HG03139 (cell line): ENCODE data around the gene PIGN.

Source experiments
- ATAC-seq: cut with Tn5 transposase; IDR thresholded peaks from one replicate; pipeline ENCODE4 v1.9.1; 2021; ENCODE audit not compliant: unreplicated experiment

Gene PIGN

GRCh38 chr18:62017618-62018017, 169.2 kb downstream of the PIGN start:
- no peak for ATAC-seq

GRCh38 chr18:62011416-62011815, 175.4 kb downstream of the PIGN start:
- no peak for ATAC-seq

GRCh38 chr18:62009521-62009920, 177.3 kb downstream of the PIGN start:
- ATAC-seq: no peak

DNA sequence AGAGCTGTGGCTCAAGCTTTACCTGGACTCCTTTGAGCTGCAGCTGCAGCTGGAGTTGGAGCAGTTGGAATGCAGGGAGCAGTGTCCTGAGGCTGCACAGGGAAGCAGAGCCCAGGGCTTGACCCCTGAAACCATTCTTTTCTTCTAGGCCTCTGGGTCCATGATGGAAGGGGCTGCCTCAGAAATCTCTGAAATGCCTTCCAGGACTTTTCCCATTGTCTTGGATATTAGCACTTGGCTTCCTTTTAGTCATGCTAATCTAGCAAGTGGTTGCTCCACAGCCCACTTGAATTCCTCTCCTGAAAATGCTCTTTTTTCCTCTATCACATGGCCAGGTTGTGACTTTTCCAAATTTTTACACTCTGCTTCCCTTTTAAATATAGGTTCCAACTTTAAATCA, 185.5 kb downstream of the PIGN start:
- no peak for ATAC-seq

- no peak for ATAC-seq
Observed at GRCh38 chr18:61998957-61999356, 187.9 kb downstream of the PIGN start.

GRCh38 chr18:61998335-61998734, 188.5 kb downstream of the PIGN start:
- ATAC-seq: no peak

DNA sequence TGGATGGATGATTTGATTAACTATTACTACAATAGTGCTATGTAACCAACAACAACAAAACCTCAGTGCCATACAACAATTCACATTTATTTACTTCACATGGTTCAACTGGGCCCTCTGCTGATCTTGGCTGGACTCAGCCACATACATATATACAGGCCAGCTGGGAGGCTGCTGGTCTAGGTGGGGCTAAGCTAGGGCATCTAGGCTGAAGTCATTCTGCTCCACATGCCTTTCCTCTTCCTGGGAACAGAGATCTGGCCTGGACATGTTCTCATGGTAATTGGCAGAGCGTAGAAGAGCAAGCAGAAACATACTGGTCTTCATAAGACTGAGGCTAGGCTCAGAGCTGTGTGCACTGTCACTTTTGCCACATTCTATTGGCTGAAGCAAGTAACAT, 191.2 kb downstream of the PIGN start:
- ATAC-seq: no peak

DNA sequence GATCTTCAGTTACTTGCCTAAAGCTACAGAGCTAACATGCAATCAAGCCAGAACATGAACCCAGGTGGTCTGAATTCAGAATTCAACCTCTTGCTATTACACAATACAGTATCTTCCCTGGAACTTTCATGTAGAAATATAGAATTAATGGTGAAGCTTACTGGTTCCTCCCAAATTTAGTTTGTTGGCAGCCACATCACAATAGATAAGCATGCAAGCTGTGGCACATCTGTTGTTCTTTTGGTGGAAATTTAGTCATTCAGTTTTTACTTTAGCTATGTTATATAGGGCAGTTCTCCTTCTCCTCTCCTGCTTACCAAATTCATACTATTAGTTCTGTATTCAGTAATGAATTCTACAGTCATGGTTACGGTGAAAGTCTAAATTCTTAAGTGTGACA, 193.0 kb downstream of the PIGN start:
- no peak for ATAC-seq

DNA sequence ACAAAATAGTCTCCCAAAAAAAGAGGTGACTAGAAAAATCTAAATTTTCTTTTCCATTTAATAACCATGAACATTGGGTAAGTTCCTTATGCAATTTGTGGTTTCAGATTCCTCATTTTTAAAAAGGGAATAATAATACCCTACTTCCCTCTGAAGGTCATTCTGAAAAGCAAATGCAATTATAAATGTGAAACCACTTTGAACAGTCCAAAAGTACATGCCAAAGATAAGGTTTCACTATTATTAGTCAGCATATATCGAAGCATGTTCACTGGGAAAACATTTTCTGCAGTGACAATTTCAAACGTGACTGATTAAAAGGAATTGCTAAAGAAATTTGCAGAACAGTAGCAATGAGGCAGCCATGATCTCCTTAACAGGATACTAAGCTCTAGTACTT, 193.9 kb downstream of the PIGN start:
- no peak for ATAC-seq

DNA sequence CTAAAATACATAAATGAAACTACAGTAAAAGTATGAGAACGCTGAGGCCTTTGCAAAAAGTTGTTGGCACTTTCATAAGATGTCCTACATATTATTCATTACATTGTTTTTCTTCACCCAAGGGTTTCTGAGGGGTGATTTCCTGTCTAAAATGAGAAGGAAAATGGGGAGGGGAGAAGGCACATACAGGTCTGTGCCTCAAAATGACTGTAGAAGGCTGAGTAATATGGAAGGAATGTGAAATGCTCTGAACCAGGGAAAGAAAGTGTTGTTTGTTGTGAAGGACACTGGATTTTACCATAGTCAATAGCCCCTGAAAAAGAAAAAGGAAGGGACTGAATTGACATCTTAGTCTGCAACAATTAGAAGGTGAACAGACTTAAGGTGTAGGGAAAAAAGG, 194.6 kb downstream of the PIGN start:
- ATAC-seq: no peak

DNA sequence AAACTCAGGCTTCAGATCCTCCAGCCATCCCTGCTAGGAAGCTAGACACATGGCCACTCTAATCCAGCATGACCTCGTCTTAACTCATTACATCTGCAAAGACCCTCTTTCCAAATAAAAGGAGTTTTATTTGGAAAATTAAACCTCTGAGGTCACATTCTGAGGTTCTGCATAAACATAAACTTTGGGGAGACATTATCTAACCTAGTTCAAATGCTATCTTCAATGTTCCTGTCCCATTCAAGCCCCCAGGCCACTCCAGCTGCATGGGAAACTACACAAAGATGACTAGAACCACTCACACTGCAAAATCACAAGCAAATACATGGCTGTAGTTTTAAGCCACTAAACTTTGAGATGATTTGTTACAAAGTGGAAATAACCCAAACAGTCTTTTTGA, 195.0 kb downstream of the PIGN start:
- ATAC-seq: no peak

GRCh38 chr18:61991201-61991600, 195.7 kb downstream of the PIGN start:
- ATAC-seq: no peak
